Measurements from ENCODE around the gene ZMYM5. TPM values are rescaled to one million over a fixed set of nuclear protein-coding genes. Genes with fewer than 3 reads are reported as not detected.

The ZMYM5 gene
- total and polyA plus RNA-seq, 2 of the 13 experiments (the other 11 are each of a cell fraction or from before 2014, with no cell fraction given), result 7.8 to 9.4 TPM

- Histone ChIP-seq H3K4me1 (ENCODE audit: insufficient read depth, low read length) (no peaks in the 10 kb centered on the region), H3K27ac (ENCODE audit: extremely low read length, insufficient read depth, low read length) (no peak overlapping the region), H3K79me2 (ENCODE audit: insufficient read depth, low read length) (no peaks in the 10 kb centered on the region), H3K9ac (ENCODE audit: insufficient read depth, low read depth, low read length) (no peak overlapping the region), H3K27me3 (ENCODE audit: control insufficient read depth in 1 of 2, insufficient read depth in 2 of 2, low read length in 2 of 2) (no peaks in the 10 kb centered on the region), H3K4me3 (replicated peaks in 1 of 3; ENCODE audit: insufficient read depth in 1 of 3, low read depth in 2 of 3, low read length in 3 of 3) (no peak overlapping the region), H2AFZ (ENCODE audit: low read length) (no peak overlapping the region), H3K36me3 (replicated peaks in 1 of 2; ENCODE audit: control insufficient read depth in 1 of 2, insufficient read depth in 2 of 2, low read length in 2 of 2) (no peaks in the 10 kb centered on the region), H3K9me3 (ENCODE audit: low read length) (no peaks in the 10 kb centered on the region), H4K20me1 (ENCODE audit: insufficient read depth, low read length) (no peaks in the 10 kb centered on the region), H3K4me2 (ENCODE audit: low read depth, low read length) (no peak overlapping the region)
- no TSS peak for BruUV-seq (replicated peaks)
- FAIRE-seq (no peak), ATAC-seq (no peak), DNase-seq (ENCODE audit: low spot score) (no peak)
- in situ Hi-C loops (cut with HindIII; ENCODE audit: extremely low pct_ligation_motif_present, low pct_unique_long_range_greater_than_20kb) (no loop called here), intact Hi-C loops (cut with micrococcal nuclease; ENCODE audit: unreplicated experiment) (no loop called here)
- 50% methylated on average over 7 of the region's 7 CpGs for WGBS (ENCODE audit: low lambda C conversion rate)
- ChIA-PET CTCF (ENCODE audit: low intra/inter-chr PET ratio, low total read pairs) (no interaction called here), POLR2A (no interaction called here)
- TF ChIP-seq ZNF326 (CRISPR knock-in tag; IDR thresholded peaks at IDR 0.05; ENCODE audit: borderline replicate concordance), result no peak
- no peak for TF ChIP-seq PAF1 (CRISPR knock-in tag; IDR thresholded peaks at IDR 0.05)
- TF ChIP-seq ZNF382 (CRISPR knock-in tag; IDR thresholded peaks at IDR 0.05; ENCODE audit: borderline replicate concordance), result no peak
- no peak for TF ChIP-seq ZNF605 (CRISPR knock-in tag; IDR thresholded peaks at IDR 0.05)
- no peak for TF ChIP-seq MAFK (conservative IDR thresholded peaks at IDR 0.05 in 1 of 2, IDR thresholded peaks at IDR 0.05 in 1 of 2; ENCODE audit: low read length in 2 of 2)
- no peak for TF ChIP-seq MTF1 (CRISPR knock-in tag; IDR thresholded peaks at IDR 0.05)
- no peak for TF ChIP-seq NFIC (IDR thresholded peaks at IDR 0.05; ENCODE audit: low read length)
- TF ChIP-seq HOXD1 (CRISPR knock-in tag; IDR thresholded peaks at IDR 0.05), result no peak
- no peak for TF ChIP-seq ZNF83 (CRISPR knock-in tag; IDR thresholded peaks at IDR 0.05; ENCODE audit: borderline replicate concordance)
- no peak for TF ChIP-seq TOE1 (CRISPR knock-in tag; IDR thresholded peaks at IDR 0.05)
- no peak for TF ChIP-seq BRCA1 (CRISPR knock-in tag; IDR thresholded peaks at IDR 0.05)
- no peak for TF ChIP-seq SETDB1 (CRISPR knock-in tag; IDR thresholded peaks at IDR 0.05; ENCODE audit: borderline replicate concordance)
- TF ChIP-seq, protein P1, sequence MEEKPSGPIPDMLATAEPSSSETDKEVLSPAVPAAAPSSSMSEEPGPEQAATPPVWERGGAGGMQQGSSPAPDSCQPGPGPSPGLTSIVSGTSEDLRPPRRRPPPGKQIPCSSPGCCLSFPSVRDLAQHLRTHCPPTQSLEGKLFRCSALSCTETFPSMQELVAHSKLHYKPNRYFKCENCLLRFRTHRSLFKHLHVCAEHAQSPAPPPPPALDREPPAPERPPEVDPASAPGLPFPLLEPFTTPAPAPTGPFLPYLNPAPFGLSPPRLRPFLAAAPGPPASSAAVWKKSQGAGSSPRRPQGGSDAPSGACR (CRISPR knock-in tag; IDR thresholded peaks at IDR 0.05), result no peak
- TF ChIP-seq REL (CRISPR knock-in tag; conservative IDR thresholded peaks at IDR 0.05), result no peak
- TF ChIP-seq ZNF496 (CRISPR knock-in tag; IDR thresholded peaks at IDR 0.05; ENCODE audit: insufficient replicate concordance), result no peak
These were observed 71.4 kb downstream of the ZMYM5 start for GRCh38 chr13:19791953-19792537.

Measured in HepG2 (cell line).